ENCODE data around the gene NUP210. TPM values are rescaled to one million over a fixed set of nuclear protein-coding genes. Genes with fewer than 3 reads are reported as not detected.

NUP210 gene
- total and polyA plus RNA-seq, 2 experiments from 2014 or later, result 13.8 to 73.9 TPM

- TF ChIP-seq REST (IDR thresholded peaks at IDR 0.05; ENCODE audit: unreplicated experiment) (no peak), EZH2 (IDR thresholded peaks at IDR 0.05; ENCODE audit: low read depth, unreplicated experiment) (no peak), STAT1 (IDR thresholded peaks at IDR 0.05; ENCODE audit: unreplicated experiment) (no peak), ZNF114 (CRISPR knock-in tag; IDR thresholded peaks at IDR 0.05) (no peak), CREB1 (CRISPR knock-in tag; IDR thresholded peaks at IDR 0.05; ENCODE audit: low read depth) (no peak), POLR2AphosphoS5 (IDR thresholded peaks at IDR 0.05; ENCODE audit: low read depth) (no peak), JUNB (IDR thresholded peaks at IDR 0.05; ENCODE audit: unreplicated experiment) (no peak)
Observed at GRCh38 chr3:13372656-13373055, 47.5 kb downstream of the NUP210 start (continued).

GRCh38 chr3:13372126-13372525, 48.0 kb downstream of the NUP210 start:
- DNase-seq (ENCODE audit: low spot score) (no peak), ATAC-seq (no peak)
- no peak overlapping the region for H2AFZ ChIP-seq
- no peak overlapping the region for H3K4me3 ChIP-seq
- H3K9me2 ChIP-seq (ENCODE audit: insufficient read depth), result no peaks in the 10 kb centered on the region
- H3K4me2 ChIP-seq, result no peak overlapping the region
- H3K36me3 Mint-ChIP-seq (ENCODE audit: low read depth), result peaks cover 48% of the 10 kb centered on the region
- H3K4me1 Mint-ChIP-seq, result peaks cover 6% of the 10 kb centered on the region
- no peaks in the 10 kb centered on the region; the same call in 2 of the 3 replicates for H3K9me3 Mint-ChIP-seq
- no peaks in the 10 kb centered on the region for H3K79me2 ChIP-seq (replicated peaks; ENCODE audit: insufficient read depth)
- no peaks in the 10 kb centered on the region for H3K27me3 ChIP-seq (ENCODE audit: insufficient read depth)
- H3K4me3 Mint-ChIP-seq, result no peak overlapping the region
- peaks cover 10% of the 10 kb centered on the region for H3K36me3 ChIP-seq (ENCODE audit: insufficient read depth)
- H3K27me3 Mint-ChIP-seq (ENCODE audit: insufficient read depth, low read depth, poor library complexity), result no peaks in the 10 kb centered on the region
- H3K27ac Mint-ChIP-seq, result no peak overlapping the region; the same call in 1 of the 2 replicates
- H4K20me1 ChIP-seq (replicated peaks; ENCODE audit: insufficient read depth), result no peaks in the 10 kb centered on the region
- no peaks in the 10 kb centered on the region for H3K4me1 ChIP-seq (ENCODE audit: insufficient read depth)
- no peak overlapping the region for H3K27ac ChIP-seq (ENCODE audit: low read depth)
- H3F3A ChIP-seq (replicated peaks; ENCODE audit: low read depth), result no peaks in the 10 kb centered on the region
- no peak for TF ChIP-seq EZH2phosphoT487 (IDR thresholded peaks at IDR 0.05; ENCODE audit: unreplicated experiment)
- TF ChIP-seq EZH2 (IDR thresholded peaks at IDR 0.05; ENCODE audit: low read depth, unreplicated experiment), result no peak
- no peak for TF ChIP-seq STAT1 (IDR thresholded peaks at IDR 0.05; ENCODE audit: unreplicated experiment)
- no peak for TF ChIP-seq ETS1 (IDR thresholded peaks at IDR 0.05)
- TF ChIP-seq ZNF462 (CRISPR knock-in tag; IDR thresholded peaks at IDR 0.05), result no peak
- TF ChIP-seq ZNF114 (CRISPR knock-in tag; IDR thresholded peaks at IDR 0.05), result no peak
- no peak for TF ChIP-seq ZNF331 (CRISPR knock-in tag; IDR thresholded peaks at IDR 0.05; ENCODE audit: low read depth)
- no peak for TF ChIP-seq CTCF (conservative IDR thresholded peaks at IDR 0.05; ENCODE audit: low read depth in 2 of 2)
- TF ChIP-seq CREB1 (CRISPR knock-in tag; IDR thresholded peaks at IDR 0.05; ENCODE audit: low read depth), result no peak
- TF ChIP-seq JUNB (IDR thresholded peaks at IDR 0.05; ENCODE audit: unreplicated experiment), result no peak

Data from GM23338 (cell line).